WTC11 (cell line): ENCODE measurements around the gene NTPCR. TPM values are rescaled to one million over a fixed set of nuclear protein-coding genes. Genes with fewer than 3 reads are reported as not detected.

Source experiments
- ATAC-seq: fragments of 200-7000 bp; cut with Tn5 transposase; 2 replicates; pipeline ENCODE4 v1.10.0; 2021; ENCODE audit warnings: mild to moderate bottlenecking, moderate library complexity
- CTCF ChIA-PET: fragments of 300-600 bp; sonication (Branson Sonifier 250); formaldehyde crosslinking; loops from one replicate; lab custom pipeline; 2021; ENCODE audit warnings: antibody characterized with exemption; lab: Charles Lee
- POLR2A ChIA-PET: fragments of 350-600 bp; sonication (Branson Sonifier 250); formaldehyde crosslinking; loops from one replicate; lab custom pipeline; 2021; ENCODE audit warnings: antibody characterized with exemption; lab: Charles Lee
- DNase-seq: peaks from one replicate; pipeline ENCODE4 v3.0.0; 2021; ENCODE audit warnings: low spot score
- H3K27ac Mint-ChIP-seq: 2 replicates; pipeline ENCODE4 v1.8.0; 2021; ENCODE audit warnings: mixed read lengths
- H3K27me3 Mint-ChIP-seq: 2 replicates; pipeline ENCODE4 v1.8.0; 2021; ENCODE audit warnings: low read depth, mild to moderate bottlenecking, moderate library complexity, mixed read lengths
- H3K36me3 Mint-ChIP-seq: 2 replicates; pipeline ENCODE4 v1.8.0; 2021; ENCODE audit warnings: mixed read lengths
- H3K4me1 Mint-ChIP-seq: 2 replicates; pipeline ENCODE4 v1.8.0; 2022; ENCODE audit warnings: mixed read lengths
- H3K4me3 Mint-ChIP-seq: 2 replicates; pipeline ENCODE4 v1.8.0; 2021; ENCODE audit warnings: mild to moderate bottlenecking, moderate library complexity, mixed read lengths
- H3K9me3 Mint-ChIP-seq: 2 replicates; pipeline ENCODE4 v1.8.0; 2021; ENCODE audit warnings: mixed read lengths
- ATF3 ChIP-seq: sonication (generic); formaldehyde crosslinking; conservative IDR thresholded peaks from 2 replicates; pipeline ENCODE4 v1.8.1; 2022; ENCODE audit warnings: mild to moderate bottlenecking, missing genetic modification reagents
- CREM ChIP-seq: sonication (generic); formaldehyde crosslinking; IDR thresholded peaks from 2 replicates; pipeline ENCODE4 v1.8.1; 2022; ENCODE audit warnings: mild to moderate bottlenecking, missing genetic modification reagents, moderate library complexity
- EMX1 ChIP-seq: fragments of 250-450 bp; sonication (Bioruptor Pico); IDR thresholded peaks from 2 replicates; pipeline ENCODE4 v1.8.0; 2021; ENCODE audit warnings: mild to moderate bottlenecking
- ETV6 ChIP-seq: sonication (generic); formaldehyde crosslinking; IDR thresholded peaks from 2 replicates; pipeline ENCODE4 v1.8.1; 2022; ENCODE audit warnings: mild to moderate bottlenecking, missing genetic modification reagents
- FOXJ3 ChIP-seq: sonication (generic); formaldehyde crosslinking; IDR thresholded peaks from 2 replicates; pipeline ENCODE4 v1.9.0; 2021; ENCODE audit warnings: missing genetic modification reagents, mild to moderate bottlenecking, borderline replicate concordance
- GRHL2 ChIP-seq: fragments of 250-450 bp; sonication (Bioruptor Pico); IDR thresholded peaks from 2 replicates; pipeline ENCODE4 v1.8.0; 2022; ENCODE audit warnings: mild to moderate bottlenecking, moderate library complexity; ENCODE audit not compliant: insufficient replicate concordance, severe bottlenecking
- GTF2I ChIP-seq: fragments of 250-450 bp; sonication (Bioruptor Pico); conservative IDR thresholded peaks from 2 replicates; pipeline ENCODE4 v1.4.0; 2021; ENCODE audit warnings: mild to moderate bottlenecking
- HMGXB4 ChIP-seq: sonication (generic); formaldehyde crosslinking; IDR thresholded peaks from 2 replicates; pipeline ENCODE4 v1.8.1; 2023; ENCODE audit warnings: mild to moderate bottlenecking, moderate library complexity, missing genetic modification reagents
- JUN ChIP-seq: sonication (generic); formaldehyde crosslinking; IDR thresholded peaks from 2 replicates; pipeline ENCODE4 v1.8.0; 2023; ENCODE audit warnings: mild to moderate bottlenecking, missing genetic modification reagents
- MLX ChIP-seq: sonication (generic); formaldehyde crosslinking; IDR thresholded peaks from 2 replicates; pipeline ENCODE4 v1.8.1; 2023; ENCODE audit warnings: mild to moderate bottlenecking, missing genetic modification reagents, moderate library complexity
- NFE2L1 ChIP-seq: sonication (generic); formaldehyde crosslinking; IDR thresholded peaks from 2 replicates; pipeline ENCODE4 v1.8.1; 2023; ENCODE audit warnings: missing genetic modification reagents
- NR1H2 ChIP-seq: sonication (generic); formaldehyde crosslinking; IDR thresholded peaks from 2 replicates; pipeline ENCODE4 v1.9.0; 2021; ENCODE audit warnings: mild to moderate bottlenecking, moderate library complexity, missing genetic modification reagents
- NR2C2 ChIP-seq: sonication (generic); formaldehyde crosslinking; IDR thresholded peaks from 2 replicates; pipeline ENCODE4 v1.8.0; 2022; ENCODE audit warnings: mild to moderate bottlenecking, missing genetic modification reagents
- NR3C1 ChIP-seq: sonication (generic); formaldehyde crosslinking; conservative IDR thresholded peaks from 2 replicates; pipeline ENCODE4 v1.8.1; 2023; ENCODE audit warnings: low read depth, mild to moderate bottlenecking, missing genetic modification reagents
- SMAD3 ChIP-seq: sonication (generic); formaldehyde crosslinking; IDR thresholded peaks from 2 replicates; pipeline ENCODE4 v1.8.0; 2022; ENCODE audit warnings: missing genetic modification reagents, mild to moderate bottlenecking, borderline replicate concordance
- TCF7 ChIP-seq: sonication (generic); formaldehyde crosslinking; IDR thresholded peaks from 2 replicates; pipeline ENCODE4 v1.8.0; 2022; ENCODE audit warnings: mild to moderate bottlenecking, low read depth, missing genetic modification reagents, moderate library complexity
- ZMAT4 ChIP-seq: fragments of 250-450 bp; sonication (Bioruptor Pico); IDR thresholded peaks from 2 replicates; pipeline ENCODE4 v1.9.0; 2021; ENCODE audit warnings: mild to moderate bottlenecking
- ZNF138 ChIP-seq: sonication (generic); formaldehyde crosslinking; conservative IDR thresholded peaks from 2 replicates; pipeline ENCODE4 v1.8.1; 2022; ENCODE audit warnings: mild to moderate bottlenecking, moderate library complexity, missing genetic modification reagents
- ZNF396 ChIP-seq: fragments of 250-450 bp; sonication (Bioruptor Pico); IDR thresholded peaks from 2 replicates; pipeline ENCODE4 v1.8.0; 2021; ENCODE audit warnings: mild to moderate bottlenecking, moderate library complexity, borderline replicate concordance
- ZNF423 ChIP-seq: fragments of 250-450 bp; sonication (Bioruptor Pico); IDR thresholded peaks from 2 replicates; pipeline ENCODE4 v2.1.2; 2022; ENCODE audit warnings: mild to moderate bottlenecking, moderate library complexity
- ZNF425 ChIP-seq: fragments of 250-450 bp; sonication (Bioruptor Pico); conservative IDR thresholded peaks from 2 replicates; pipeline ENCODE4 v1.9.0; 2021; ENCODE audit warnings: mild to moderate bottlenecking
- ZNF671 ChIP-seq: fragments of 250-450 bp; sonication (Bioruptor Pico); IDR thresholded peaks from 2 replicates; pipeline ENCODE4 v1.8.0; 2021; ENCODE audit warnings: mild to moderate bottlenecking
- total RNA-seq: library from RNA; stranded (reverse); gene quantifications from 3 replicates; pipeline ENCODE4 v1.2.3, GENCODE V29; 2021
- TF ChIP-seq, protein P1 (sequence below): sonication (generic); formaldehyde crosslinking; IDR thresholded peaks from 2 replicates; pipeline ENCODE4 v1.8.1; 2023; ENCODE audit warnings: mild to moderate bottlenecking, missing genetic modification reagents
- TF ChIP-seq, protein P2 (sequence below): sonication (generic); formaldehyde crosslinking; IDR thresholded peaks from 2 replicates; pipeline ENCODE4 v1.8.0; 2022; ENCODE audit warnings: mild to moderate bottlenecking, missing genetic modification reagents

NTPCR gene
- total RNA-seq, 1 experiment from 2014 or later = 102 TPM

- TF ChIP-seq CREM (CRISPR knock-in tag) (no peak), EMX1 (CRISPR knock-in tag) (no peak), ZMAT4 (CRISPR knock-in tag) (no peak), GTF2I (CRISPR knock-in tag) (no peak), ETV6 (CRISPR knock-in tag) (no peak), ZNF425 (CRISPR knock-in tag) (no peak)
- TF ChIP-seq, all 79 proteins: peak for 0
- DNase-seq (no peak), ATAC-seq (no peak)
- no peak overlapping the region for H3K4me3 Mint-ChIP-seq
- ChIA-PET POLR2A (interaction anchor here (0.6 kb wide), 1 partner anchor 311 kb away, joined by 3 read pairs; no protein-coding TSS in a partner anchor), CTCF (no interaction called here)
- peaks cover 8% of the 10 kb centered on the region for H3K9me3 Mint-ChIP-seq
- peaks cover 6% of the 10 kb centered on the region; the same call in 1 of the 2 replicates for H3K27me3 Mint-ChIP-seq
- no peak overlapping the region for H3K27ac Mint-ChIP-seq
- peaks cover 8% of the 10 kb centered on the region; the same call in 1 of the 2 replicates for H3K4me1 Mint-ChIP-seq
- no peaks in the 10 kb centered on the region for H3K36me3 Mint-ChIP-seq
These were observed 6.1 kb upstream of the NTPCR start for GRCh38 chr1:232944347-232944746.

DNA sequence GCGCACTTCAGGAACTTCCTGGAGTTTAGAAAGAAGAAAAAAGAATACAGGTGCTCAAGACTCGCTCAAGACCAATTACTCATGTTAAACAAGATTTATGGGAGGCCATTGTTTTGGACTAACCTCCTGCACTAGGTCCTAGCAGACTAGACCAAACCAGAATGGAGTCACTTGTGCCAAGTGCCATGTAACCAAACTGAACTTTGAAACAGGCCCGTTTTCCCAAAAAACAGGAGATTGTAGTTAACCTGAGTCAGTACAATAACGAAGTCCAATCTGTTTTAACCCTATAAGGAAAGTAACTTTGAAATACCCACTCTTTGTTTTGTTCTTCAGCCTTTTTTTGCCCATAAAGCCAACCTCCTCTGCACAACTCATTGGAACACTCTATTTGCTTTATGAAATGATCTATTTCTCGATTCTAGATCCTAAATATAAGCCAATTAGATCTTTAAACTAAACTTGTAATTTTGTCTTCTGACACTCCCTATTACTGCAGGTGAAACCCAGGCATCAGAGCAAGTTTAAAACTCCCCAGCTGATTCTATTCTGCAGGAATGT is 695 bp upstream of the NTPCR start:
- Mint-ChIP-seq H3K4me1 (peaks cover 45% of the 10 kb centered on the region), H3K36me3 (peaks cover 2% of the 10 kb centered on the region; the same call in 1 of the 2 replicates), H3K4me3 (peak overlapping the region; percentile 91), H3K27me3 (peaks cover 6% of the 10 kb centered on the region; the same call in 1 of the 2 replicates), H3K9me3 (no peaks in the 10 kb centered on the region; the same call in 1 of the 2 replicates)
- POLR2A ChIA-PET = no interaction called here
- no peak for ATAC-seq
- TF ChIP-seq ZNF671 (CRISPR knock-in tag) (no peak), HMGXB4 (no peak), ATF3 (no peak), SMAD3 (CRISPR knock-in tag) (no peak), ZNF138 (CRISPR knock-in tag) (no peak), MLX (no peak), FOXJ3 (CRISPR knock-in tag) (no peak), JUN (CRISPR knock-in tag) (no peak), TCF7 (no peak), NR2C2 (CRISPR knock-in tag) (no peak), NR1H2 (no peak), ZNF423 (no peak), NFE2L1 (CRISPR knock-in tag) (no peak), GRHL2 (CRISPR knock-in tag) (no peak), NR3C1 (no peak), ZNF396 (CRISPR knock-in tag) (no peak)
- TF ChIP-seq, protein P1, sequence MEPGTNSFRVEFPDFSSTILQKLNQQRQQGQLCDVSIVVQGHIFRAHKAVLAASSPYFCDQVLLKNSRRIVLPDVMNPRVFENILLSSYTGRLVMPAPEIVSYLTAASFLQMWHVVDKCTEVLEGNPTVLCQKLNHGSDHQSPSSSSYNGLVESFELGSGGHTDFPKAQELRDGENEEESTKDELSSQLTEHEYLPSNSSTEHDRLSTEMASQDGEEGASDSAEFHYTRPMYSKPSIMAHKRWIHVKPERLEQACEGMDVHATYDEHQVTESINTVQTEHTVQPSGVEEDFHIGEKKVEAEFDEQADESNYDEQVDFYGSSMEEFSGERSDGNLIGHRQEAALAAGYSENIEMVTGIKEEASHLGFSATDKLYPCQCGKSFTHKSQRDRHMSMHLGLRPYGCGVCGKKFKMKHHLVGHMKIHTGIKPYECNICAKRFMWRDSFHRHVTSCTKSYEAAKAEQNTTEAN (CRISPR knock-in tag) = no peak
- TF ChIP-seq, protein P2, sequence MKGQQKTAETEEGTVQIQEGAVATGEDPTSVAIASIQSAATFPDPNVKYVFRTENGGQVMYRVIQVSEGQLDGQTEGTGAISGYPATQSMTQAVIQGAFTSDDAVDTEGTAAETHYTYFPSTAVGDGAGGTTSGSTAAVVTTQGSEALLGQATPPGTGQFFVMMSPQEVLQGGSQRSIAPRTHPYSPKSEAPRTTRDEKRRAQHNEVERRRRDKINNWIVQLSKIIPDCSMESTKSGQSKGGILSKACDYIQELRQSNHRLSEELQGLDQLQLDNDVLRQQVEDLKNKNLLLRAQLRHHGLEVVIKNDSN = no peak
- TF ChIP-seq, all 79 proteins: peak for 0
- CTCF ChIA-PET = interaction anchor here (1.6 kb wide), 1 partner anchor 69 kb away, joined by 4 read pairs; no protein-coding TSS in a partner anchor
- peak overlapping the region; percentile 94 for H3K27ac Mint-ChIP-seq
- no peak for DNase-seq
